GM19438 (cell line): Measurements from ENCODE around the gene MAP10.

Experiments
- ATAC-seq: cut with Tn5 transposase; IDR thresholded peaks from one replicate; pipeline ENCODE4 v1.9.1; 2021; ENCODE audit warnings: low read depth; ENCODE audit not compliant: unreplicated experiment

MAP10 gene

GRCh38 chr1:232853994-232854797 lies 49.0 kb downstream of the MAP10 start:
- ATAC-seq: no peak

- ATAC-seq: no peak
Observed at GRCh38 chr1:232854798-232855159, 49.6 kb downstream of the MAP10 start.

GRCh38 chr1:232856541-232856940 lies 51.3 kb downstream of the MAP10 start:
- no peak for ATAC-seq
